ENCODE data around the gene RGS17.

GRCh38 chr6:153130515-153131036, 506 bp downstream of the RGS17 start:
- TF ChIP-seq GLMP (CRISPR knock-in tag; IDR thresholded peaks at IDR 0.05; ENCODE audit: borderline replicate concordance) = no peak
- no peak for TF ChIP-seq TOPORS (CRISPR knock-in tag; IDR thresholded peaks at IDR 0.05)
- no peak for TF ChIP-seq POLR2A (IDR thresholded peaks at IDR 0.05; ENCODE audit: insufficient read depth in 1 of 2, low read depth in 2 of 2, low read length in 2 of 2)
- no peak for TF ChIP-seq CTCF (CRISPR knock-in tag; IDR thresholded peaks at IDR 0.05)
- no peak for TF ChIP-seq TP53 (CRISPR knock-in tag; conservative IDR thresholded peaks at IDR 0.05)
- TF ChIP-seq EP300 (IDR thresholded peaks at IDR 0.05; ENCODE audit: low read depth in 2 of 2, low read length in 2 of 2) = no peak
- no peak for TF ChIP-seq EP300 (CRISPR knock-in tag; IDR thresholded peaks at IDR 0.05; ENCODE audit: borderline replicate concordance)
- no peak for TF ChIP-seq ZNF280B (CRISPR knock-in tag; IDR thresholded peaks at IDR 0.05; ENCODE audit: borderline replicate concordance)
- TF ChIP-seq ELF4 (CRISPR knock-in tag; IDR thresholded peaks at IDR 0.05; ENCODE audit: borderline replicate concordance) = no peak
- no peak for TF ChIP-seq ZNF350 (CRISPR knock-in tag; IDR thresholded peaks at IDR 0.05; ENCODE audit: borderline replicate concordance, low read depth)
- TF ChIP-seq TARDBP (CRISPR knock-in tag; IDR thresholded peaks at IDR 0.05) = no peak
- TF ChIP-seq E2F5 (CRISPR knock-in tag; conservative IDR thresholded peaks at IDR 0.05) = no peak
